PC-9 (cell line): ENCODE results near the gene NCAPG.

Experiments used
- CTCF ChIP-seq: fragments of 200-600 bp; sonication (generic); conservative IDR thresholded peaks from 2 replicates; pipeline ENCODE4 v1.6.1; 2017; ENCODE audit warnings: mixed run types, antibody characterized with exemption, mild to moderate bottlenecking, moderate library complexity
- EZH2 ChIP-seq: fragments of 200-600 bp; sonication (generic); IDR thresholded peaks from 2 replicates; pipeline ENCODE4 v1.8.0; 2017; ENCODE audit warnings: antibody characterized with exemption, low read depth

DNA sequence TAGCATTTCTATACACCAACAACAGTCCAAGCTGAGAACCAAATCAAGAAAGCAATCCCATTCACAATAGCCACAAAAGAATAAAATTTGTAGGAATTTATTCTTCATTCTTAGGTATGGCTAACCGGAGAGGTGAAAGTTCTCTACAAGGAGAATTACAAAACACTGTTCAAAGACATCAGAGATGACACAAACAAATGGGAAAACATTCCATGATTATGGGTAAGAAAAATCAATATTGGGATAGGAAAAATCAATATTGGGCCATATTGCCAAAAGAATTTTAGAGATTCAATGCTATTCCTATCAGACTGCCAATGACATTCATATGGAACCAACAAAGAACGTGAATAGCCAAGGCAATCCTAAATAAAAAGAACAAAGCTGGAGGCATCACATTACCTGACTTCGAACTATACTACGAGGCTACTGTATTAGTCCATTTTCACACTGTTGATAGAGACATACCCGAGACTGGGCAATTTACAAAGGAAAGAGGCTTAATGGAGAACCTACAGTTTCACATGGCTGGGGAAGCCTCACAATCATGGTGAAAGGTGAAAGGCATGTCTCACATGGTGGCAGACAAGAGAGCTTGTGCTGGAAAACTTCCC is 49.1 kb downstream of the NCAPG start:
- TF ChIP-seq CTCF: no peak
- no peak for TF ChIP-seq EZH2
